ENCODE measurements around the gene MOCS1.

MOCS1 gene

GRCh38 chr6:39947611-39948068 is 13.4 kb upstream of the MOCS1 start:
- TF ChIP-seq EZH2phosphoT487 (IDR thresholded peaks at IDR 0.05; ENCODE audit: borderline replicate concordance, low read length) (no peak), CTCF (IDR thresholded peaks at IDR 0.05; ENCODE audit: low read depth, low read length, poor library complexity, severe bottlenecking) (no peak)
- H3F3A ChIP-seq (ENCODE audit: control insufficient read depth, insufficient read depth): no peaks in the 10 kb centered on the region

GRCh38 chr6:39945626-39946025 is 11.4 kb upstream of the MOCS1 start:
- Histone ChIP-seq H3K79me2 (ENCODE audit: control insufficient read depth, low read length) (no peaks in the 10 kb centered on the region), H3K4me3 (ENCODE audit: low read length) (no peak overlapping the region), H3K9me3 (ENCODE audit: control insufficient read depth, insufficient read depth, low read length) (no peaks in the 10 kb centered on the region), H3K9me2 (replicated peaks; ENCODE audit: control insufficient read depth, low read length) (no peaks in the 10 kb centered on the region), H3K4me1 (ENCODE audit: control insufficient read depth, low read length) (no peaks in the 10 kb centered on the region), H3K27ac (ENCODE audit: low read depth, low read length) (no peak overlapping the region), H3K27me3 (ENCODE audit: control insufficient read depth, low read length) (no peaks in the 10 kb centered on the region), H3K36me3 (ENCODE audit: control insufficient read depth, low read length) (no peaks in the 10 kb centered on the region), H4K20me1 (ENCODE audit: control insufficient read depth, insufficient read depth, low read depth, low read length) (no peaks in the 10 kb centered on the region), H3F3A (ENCODE audit: control insufficient read depth, insufficient read depth) (no peaks in the 10 kb centered on the region), H3K4me2 (ENCODE audit: low read length) (no peak overlapping the region)
- TF ChIP-seq CTCF (IDR thresholded peaks at IDR 0.05; ENCODE audit: low read depth, low read length, poor library complexity, severe bottlenecking): no peak
- TF ChIP-seq EZH2phosphoT487 (IDR thresholded peaks at IDR 0.05; ENCODE audit: borderline replicate concordance, low read length): no peak

More at GRCh38 chr6:39947611-39948068, 13.4 kb upstream of the MOCS1 start:
- H3K9me3 ChIP-seq (ENCODE audit: control insufficient read depth, insufficient read depth, low read length): no peaks in the 10 kb centered on the region
- no peaks in the 10 kb centered on the region for H3K27me3 ChIP-seq (ENCODE audit: control insufficient read depth, low read length)
- H3K4me2 ChIP-seq (ENCODE audit: low read length): no peak overlapping the region
- H3K36me3 ChIP-seq (ENCODE audit: control insufficient read depth, low read length): no peaks in the 10 kb centered on the region
- no peaks in the 10 kb centered on the region; the same call in 1 of the 2 replicates for H3K9me2 ChIP-seq (replicated peaks; ENCODE audit: control insufficient read depth, low read length)
- no peak overlapping the region for H3K4me3 ChIP-seq (ENCODE audit: low read length)
- no peaks in the 10 kb centered on the region for H4K20me1 ChIP-seq (ENCODE audit: control insufficient read depth, insufficient read depth, low read depth, low read length)
- no peak overlapping the region for H3K27ac ChIP-seq (ENCODE audit: low read depth, low read length)
- no peaks in the 10 kb centered on the region for H3K4me1 ChIP-seq (ENCODE audit: control insufficient read depth, low read length)
- H3K79me2 ChIP-seq (ENCODE audit: control insufficient read depth, low read length): no peaks in the 10 kb centered on the region

GRCh38 chr6:39942903-39943580 is 8.8 kb upstream of the MOCS1 start:
- no peak overlapping the region for H3K4me2 ChIP-seq (ENCODE audit: low read length)
- H3K36me3 ChIP-seq (ENCODE audit: control insufficient read depth, low read length): no peaks in the 10 kb centered on the region
- TF ChIP-seq CTCF (IDR thresholded peaks at IDR 0.05; ENCODE audit: low read depth, low read length, poor library complexity, severe bottlenecking) (no peak), EZH2phosphoT487 (IDR thresholded peaks at IDR 0.05; ENCODE audit: borderline replicate concordance, low read length) (no peak)
- no peaks in the 10 kb centered on the region for H3K9me3 ChIP-seq (ENCODE audit: control insufficient read depth, insufficient read depth, low read length)
- H3F3A ChIP-seq (ENCODE audit: control insufficient read depth, insufficient read depth): no peaks in the 10 kb centered on the region
- H3K4me3 ChIP-seq (ENCODE audit: low read length): no peak overlapping the region
- H3K27me3 ChIP-seq (ENCODE audit: control insufficient read depth, low read length): no peaks in the 10 kb centered on the region
- H4K20me1 ChIP-seq (ENCODE audit: control insufficient read depth, insufficient read depth, low read depth, low read length): no peaks in the 10 kb centered on the region
- H3K9me2 ChIP-seq (replicated peaks; ENCODE audit: control insufficient read depth, low read length): no peaks in the 10 kb centered on the region
- H3K27ac ChIP-seq (ENCODE audit: low read depth, low read length): no peak overlapping the region
- no peaks in the 10 kb centered on the region for H3K4me1 ChIP-seq (ENCODE audit: control insufficient read depth, low read length)
- H3K79me2 ChIP-seq (ENCODE audit: control insufficient read depth, low read length): no peaks in the 10 kb centered on the region
